Measurements from ENCODE around the gene GFRA4.
"Not testable (repeated sequence)": the region's sequence is repeated elsewhere in the genome, so short reads cannot be mapped to it uniquely, and the experiment has no call there.

GFRA4 gene

GRCh38 chr20:3615171-3615840 lies 47.9 kb downstream of the GFRA4 start:
- H3K27me3 ChIP-seq (replicated peaks in 2 of 5; ENCODE audit: control insufficient read depth in 4 of 5, insufficient read depth in 5 of 5, low read length in 4 of 5); H3K9me3 ChIP-seq (ENCODE audit: control extremely low read depth in 1 of 5, control insufficient read depth in 4 of 5, insufficient read depth in 2 of 5, low read depth in 1 of 5, low read length in 4 of 5); H3K4me3 ChIP-seq (ENCODE audit: control insufficient read depth in 1 of 7, extremely low read depth in 1 of 7, insufficient read depth in 4 of 7, low read depth in 2 of 7, low read length in 6 of 7); DNase-seq; H3K27ac ChIP-seq (ENCODE audit: insufficient read depth in 1 of 2, low read depth in 1 of 2, low read length in 2 of 2, poor library complexity in 1 of 2, severe bottlenecking in 2 of 2); H3K4me1 ChIP-seq (ENCODE audit: control extremely low read depth in 1 of 4, control insufficient read depth in 4 of 4, insufficient read depth in 4 of 4, low read length in 3 of 4); POLR2A ChIA-PET: not testable (repeated sequence)
- peaks cover 0 to 11% (median 5%) of the 10 kb centered on the region in 4 experiments for H3K36me3 ChIP-seq (ENCODE audit: control insufficient read depth in 4 of 4, insufficient read depth in 4 of 4, low read length in 3 of 4)
- WGBS (ENCODE audit: insufficient coverage), result 91% methylated on average over 8 of the region's 13 CpGs
- CTCF ChIA-PET, result interaction anchor here (1.2 kb wide), 1 partner anchor 9 kb away, joined by 3 read pairs; no protein-coding TSS in a partner anchor

GRCh38 chr20:3614466-3614865 lies 48.7 kb downstream of the GFRA4 start:
- WGBS (ENCODE audit: insufficient coverage), result 90% methylated on average over 3 of the region's 5 CpGs
- Histone ChIP-seq H3K36me3 (ENCODE audit: control insufficient read depth in 4 of 4, insufficient read depth in 4 of 4, low read length in 3 of 4) (peaks cover 0 to 10% (median 5%) of the 10 kb centered on the region in 4 experiments), H3K4me3 (ENCODE audit: control insufficient read depth in 1 of 7, extremely low read depth in 1 of 7, insufficient read depth in 4 of 7, low read depth in 2 of 7, low read length in 6 of 7) (no peak overlapping the region), H3K27ac (ENCODE audit: insufficient read depth in 1 of 2, low read depth in 1 of 2, low read length in 2 of 2, poor library complexity in 1 of 2, severe bottlenecking in 2 of 2) (no peak overlapping the region), H3K4me1 (ENCODE audit: control extremely low read depth in 1 of 4, control insufficient read depth in 4 of 4, insufficient read depth in 4 of 4, low read length in 3 of 4) (no peaks in the 10 kb centered on the region), H3K9me3 (ENCODE audit: control extremely low read depth in 1 of 5, control insufficient read depth in 4 of 5, insufficient read depth in 2 of 5, low read depth in 1 of 5, low read length in 4 of 5) (no peaks in the 10 kb centered on the region), H3K27me3 (replicated peaks in 2 of 5; ENCODE audit: control insufficient read depth in 4 of 5, insufficient read depth in 5 of 5, low read length in 4 of 5) (no peaks in the 10 kb centered on the region)
- ChIA-PET CTCF (no interaction called here), POLR2A (no interaction called here)
- DNase-seq, result no peak

- CTCF ChIA-PET, result no interaction called here
- Histone ChIP-seq H3K27ac (ENCODE audit: insufficient read depth in 1 of 2, low read depth in 1 of 2, low read length in 2 of 2, poor library complexity in 1 of 2, severe bottlenecking in 2 of 2) (no peak overlapping the region), H3K4me3 (ENCODE audit: control insufficient read depth in 1 of 7, extremely low read depth in 1 of 7, insufficient read depth in 4 of 7, low read depth in 2 of 7, low read length in 6 of 7) (no peak overlapping the region), H3K4me1 (ENCODE audit: control extremely low read depth in 1 of 4, control insufficient read depth in 4 of 4, insufficient read depth in 4 of 4, low read length in 3 of 4) (no peaks in the 10 kb centered on the region), H3K36me3 (ENCODE audit: control insufficient read depth in 4 of 4, insufficient read depth in 4 of 4, low read length in 3 of 4) (peaks cover 0 to 6% (median 4%) of the 10 kb centered on the region in 4 experiments), H3K9me3 (ENCODE audit: control extremely low read depth in 1 of 5, control insufficient read depth in 4 of 5, insufficient read depth in 2 of 5, low read depth in 1 of 5, low read length in 4 of 5) (no peaks in the 10 kb centered on the region), H3K27me3 (replicated peaks in 2 of 5; ENCODE audit: control insufficient read depth in 4 of 5, insufficient read depth in 5 of 5, low read length in 4 of 5) (no peaks in the 10 kb centered on the region)
- DNase-seq, result no peak
- 98% methylated on average over 5 of the region's 9 CpGs for WGBS (ENCODE audit: insufficient coverage)
- POLR2A ChIA-PET, result no interaction called here
These were observed 49.3 kb downstream of the GFRA4 start for GRCh38 chr20:3613821-3614440.

- no peak overlapping the region for H3K4me3 ChIP-seq (ENCODE audit: control insufficient read depth in 1 of 7, extremely low read depth in 1 of 7, insufficient read depth in 4 of 7, low read depth in 2 of 7, low read length in 6 of 7)
- no peak for DNase-seq
- no peaks in the 10 kb centered on the region for H3K27me3 ChIP-seq (replicated peaks in 2 of 5; ENCODE audit: control insufficient read depth in 4 of 5, insufficient read depth in 5 of 5, low read length in 4 of 5)
- 99% methylated on average over 9 of the region's 10 CpGs for WGBS (ENCODE audit: insufficient coverage)
- ChIA-PET CTCF (interaction anchor here (1.8 kb wide), 1 partner anchor 98 kb away, joined by 7 read pairs; no protein-coding TSS in a partner anchor), POLR2A (interaction anchor here (0.7 kb wide), 1 partner anchor 1220 kb away, joined by 5 read pairs; no protein-coding TSS in a partner anchor)
- no peak overlapping the region for H3K27ac ChIP-seq (ENCODE audit: insufficient read depth in 1 of 2, low read depth in 1 of 2, low read length in 2 of 2, poor library complexity in 1 of 2, severe bottlenecking in 2 of 2)
- no peaks in the 10 kb centered on the region for H3K9me3 ChIP-seq (ENCODE audit: control extremely low read depth in 1 of 5, control insufficient read depth in 4 of 5, insufficient read depth in 2 of 5, low read depth in 1 of 5, low read length in 4 of 5)
- H3K36me3 ChIP-seq (ENCODE audit: control insufficient read depth in 4 of 4, insufficient read depth in 4 of 4, low read length in 3 of 4), result peaks cover 0 to 6% (median 2%) of the 10 kb centered on the region in 4 experiments
- H3K4me1 ChIP-seq (ENCODE audit: control extremely low read depth in 1 of 4, control insufficient read depth in 4 of 4, insufficient read depth in 4 of 4, low read length in 3 of 4), result no peaks in the 10 kb centered on the region
These were observed 50.2 kb downstream of the GFRA4 start for GRCh38 chr20:3612795-3613572.

GRCh38 chr20:3611901-3612300 lies 51.3 kb downstream of the GFRA4 start:
- Histone ChIP-seq H3K27ac (ENCODE audit: insufficient read depth in 1 of 2, low read depth in 1 of 2, low read length in 2 of 2, poor library complexity in 1 of 2, severe bottlenecking in 2 of 2) (no peak overlapping the region), H3K36me3 (ENCODE audit: control insufficient read depth in 4 of 4, insufficient read depth in 4 of 4, low read length in 3 of 4) (peaks cover 0 to 6% (median 4%) of the 10 kb centered on the region in 4 experiments), H3K27me3 (replicated peaks in 2 of 5; ENCODE audit: control insufficient read depth in 4 of 5, insufficient read depth in 5 of 5, low read length in 4 of 5) (no peaks in the 10 kb centered on the region), H3K4me3 (ENCODE audit: control insufficient read depth in 1 of 7, extremely low read depth in 1 of 7, insufficient read depth in 4 of 7, low read depth in 2 of 7, low read length in 6 of 7) (no peak overlapping the region), H3K9me3 (ENCODE audit: control extremely low read depth in 1 of 5, control insufficient read depth in 4 of 5, insufficient read depth in 2 of 5, low read depth in 1 of 5, low read length in 4 of 5) (no peaks in the 10 kb centered on the region), H3K4me1 (ENCODE audit: control extremely low read depth in 1 of 4, control insufficient read depth in 4 of 4, insufficient read depth in 4 of 4, low read length in 3 of 4) (no peaks in the 10 kb centered on the region)
- DNase-seq, result no peak
- POLR2A ChIA-PET, result no interaction called here
- WGBS (ENCODE audit: insufficient coverage), result 100% methylated on average over 1 of the region's 1 CpG
- CTCF ChIA-PET, result interaction anchor here (1.8 kb wide), 1 partner anchor 99 kb away, joined by 7 read pairs; no protein-coding TSS in a partner anchor
